Measurements from ENCODE around the gene CNNM3.
"Not testable (repeated sequence)": the region's sequence is repeated elsewhere in the genome, so short reads cannot be mapped to it uniquely, and the experiment has no call there.

The CNNM3 gene

DNA sequence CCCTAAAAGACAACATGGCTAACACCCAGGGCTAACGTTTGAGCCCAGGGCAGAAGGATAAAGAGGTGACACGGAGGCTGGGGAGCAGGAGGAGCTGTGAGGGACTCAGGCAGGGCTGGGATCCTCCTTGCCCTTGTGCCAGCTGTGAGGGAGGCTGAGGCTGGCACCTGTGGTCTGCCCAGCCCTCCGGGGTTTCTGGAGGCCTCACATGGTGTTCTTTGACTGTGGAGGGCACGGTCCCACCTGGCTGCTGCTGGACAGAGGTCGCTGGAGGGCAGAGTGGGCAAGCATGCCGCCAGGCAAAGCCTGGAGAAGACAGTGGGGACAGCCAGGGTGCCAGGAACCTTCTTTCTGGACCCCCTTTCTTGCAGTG lies 26.8 kb upstream of the CNNM3 start:
- H3K27me3 Mint-ChIP-seq (ENCODE audit: low read depth): no peaks in the 10 kb centered on the region
- H3K27ac Mint-ChIP-seq: no peak overlapping the region
- no peaks in the 10 kb centered on the region for H3K9me3 Mint-ChIP-seq
- no peak for DNase-seq (ENCODE audit: low spot score)
- no peak overlapping the region for H3K4me3 Mint-ChIP-seq
- H3K4me1 Mint-ChIP-seq (ENCODE audit: low read depth): no peaks in the 10 kb centered on the region
- no peaks in the 10 kb centered on the region for H3K36me3 Mint-ChIP-seq (ENCODE audit: low read depth)

DNA sequence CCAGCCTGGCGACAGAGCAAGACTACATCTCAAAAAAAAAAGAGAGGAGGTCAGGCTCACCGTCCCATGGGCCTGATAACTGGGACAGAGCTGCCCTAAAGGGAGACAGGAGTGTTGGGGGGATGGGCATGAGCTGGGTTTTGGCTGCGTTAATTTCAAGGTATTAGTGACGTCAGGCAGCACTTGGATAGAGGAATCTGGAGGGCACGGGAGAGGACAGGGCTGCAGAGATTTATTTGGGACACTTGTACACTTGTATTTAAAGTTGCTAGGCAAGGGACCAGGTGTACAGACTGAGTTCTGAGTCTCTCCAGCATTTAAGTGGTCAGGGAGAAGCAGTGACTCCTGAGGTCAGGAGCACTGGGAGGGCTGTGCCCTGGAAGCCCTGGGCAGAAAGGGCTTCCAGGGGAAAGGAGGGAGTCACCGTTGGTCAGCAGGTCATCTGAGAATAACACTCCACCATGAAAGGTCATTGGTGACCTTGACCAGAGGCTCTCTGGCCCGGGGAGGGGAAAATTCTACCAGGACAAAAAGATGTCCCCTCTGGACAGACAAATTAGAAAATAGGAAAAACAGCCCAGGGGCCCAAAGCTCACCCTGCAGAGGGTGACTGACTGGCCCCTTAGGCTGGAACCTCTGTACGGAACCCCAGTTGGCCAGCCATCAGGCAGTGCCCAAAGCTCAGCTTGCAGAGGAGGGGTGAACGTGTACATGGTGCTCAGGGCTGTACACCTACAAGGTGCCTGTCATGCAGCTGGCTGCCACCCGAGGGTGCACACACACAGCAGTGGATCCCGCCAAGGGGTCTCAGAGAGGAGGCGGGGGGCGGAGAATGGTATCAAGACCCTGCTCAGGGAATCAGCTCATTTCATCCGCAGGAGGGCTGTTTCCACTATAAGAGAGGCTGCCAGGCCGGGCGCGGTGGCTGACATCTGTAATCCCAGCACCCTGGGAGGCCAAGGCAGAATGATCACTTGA lies 23.0 kb upstream of the CNNM3 start:
- no peak for DNase-seq (ENCODE audit: low spot score)
- Mint-ChIP-seq H3K4me1 (ENCODE audit: low read depth) (no peaks in the 10 kb centered on the region), H3K9me3 (no peaks in the 10 kb centered on the region), H3K27ac (no peak overlapping the region), H3K27me3 (ENCODE audit: low read depth) (no peaks in the 10 kb centered on the region), H3K36me3 (ENCODE audit: low read depth) (no peaks in the 10 kb centered on the region), H3K4me3 (no peak overlapping the region)

DNA sequence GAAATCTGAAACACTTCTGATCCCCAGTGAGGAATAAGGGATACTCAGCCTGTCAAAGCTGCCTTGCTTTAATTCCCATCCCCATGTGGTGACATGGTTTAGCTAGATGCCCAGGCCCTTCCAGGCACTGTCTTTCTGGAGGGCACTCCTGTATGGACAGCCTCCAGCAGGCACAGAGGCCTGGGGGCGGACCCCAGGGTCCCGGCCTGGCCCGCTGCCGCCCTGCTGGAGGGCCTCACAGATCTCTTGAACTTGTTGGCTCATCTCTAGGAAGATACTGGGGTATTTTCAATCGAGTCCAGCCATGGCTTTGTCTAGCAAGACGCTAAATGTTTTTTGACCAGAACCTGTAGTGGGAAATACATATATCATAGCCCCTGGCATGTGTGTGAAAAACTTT lies 21.0 kb upstream of the CNNM3 start:
- H3K4me3 Mint-ChIP-seq: no peak overlapping the region
- DNase-seq (ENCODE audit: low spot score): no peak
- H3K27ac Mint-ChIP-seq: no peak overlapping the region
- no peaks in the 10 kb centered on the region for H3K9me3 Mint-ChIP-seq
- no peaks in the 10 kb centered on the region for H3K4me1 Mint-ChIP-seq (ENCODE audit: low read depth)
- no peaks in the 10 kb centered on the region for H3K27me3 Mint-ChIP-seq (ENCODE audit: low read depth)
- H3K36me3 Mint-ChIP-seq (ENCODE audit: low read depth): peaks cover 3% of the 10 kb centered on the region

DNA sequence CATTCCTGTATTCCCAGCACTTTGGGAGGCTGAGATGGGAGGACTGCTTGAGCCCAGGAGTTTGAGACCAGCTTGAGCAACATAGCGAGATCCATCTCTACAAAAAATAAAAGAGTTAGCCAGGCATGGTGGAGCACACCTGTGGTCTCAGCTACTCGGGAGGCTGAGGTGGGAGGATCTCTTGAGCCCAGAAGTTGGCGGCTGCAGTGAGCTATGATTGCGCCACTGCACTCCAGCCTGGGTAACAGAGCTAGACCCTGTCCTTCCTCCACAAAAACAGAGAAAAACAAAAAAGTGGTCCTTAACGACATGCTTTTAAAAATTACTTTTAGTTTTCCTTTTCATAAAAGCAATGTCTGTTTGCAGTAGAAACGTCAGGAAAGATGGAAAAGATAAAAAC lies 19.6 kb upstream of the CNNM3 start:
- H3K4me1 Mint-ChIP-seq (ENCODE audit: low read depth); H3K9me3 Mint-ChIP-seq; DNase-seq (ENCODE audit: low spot score); H3K36me3 Mint-ChIP-seq (ENCODE audit: low read depth); H3K27ac Mint-ChIP-seq; H3K4me3 Mint-ChIP-seq; H3K27me3 Mint-ChIP-seq (ENCODE audit: low read depth): not testable (repeated sequence)

DNA sequence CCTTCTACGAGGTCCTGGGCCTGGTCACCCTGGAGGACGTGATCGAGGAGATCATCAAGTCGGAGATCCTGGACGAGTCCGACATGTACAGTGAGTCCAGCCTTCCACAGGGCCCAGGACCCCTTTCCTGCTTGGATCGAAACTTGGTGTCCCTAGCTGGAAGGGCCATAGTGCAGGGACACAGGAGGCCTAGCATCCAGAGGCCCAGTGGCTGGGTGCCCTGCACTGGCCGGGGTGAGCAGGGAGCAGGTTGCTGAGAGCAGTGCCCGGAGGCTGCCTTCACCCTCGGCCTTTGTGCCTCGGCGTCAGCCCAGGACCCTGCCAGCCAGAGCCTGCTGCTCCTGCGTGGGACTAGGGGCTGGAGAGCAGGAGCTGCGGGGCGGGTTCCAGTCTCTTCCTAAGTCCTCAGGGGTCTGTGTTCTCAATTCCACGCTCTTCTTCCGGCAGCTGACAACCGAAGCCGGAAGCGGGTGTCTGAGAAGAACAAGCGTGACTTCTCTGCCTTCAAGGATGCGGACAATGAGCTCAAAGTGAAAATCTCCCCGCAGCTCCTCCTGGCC lies 18.9 kb upstream of the CNNM3 start:
- H3K4me3 Mint-ChIP-seq: no peak overlapping the region
- no peaks in the 10 kb centered on the region for H3K27me3 Mint-ChIP-seq (ENCODE audit: low read depth)
- DNase-seq (ENCODE audit: low spot score): no peak
- peaks cover 3% of the 10 kb centered on the region for H3K36me3 Mint-ChIP-seq (ENCODE audit: low read depth)
- H3K27ac Mint-ChIP-seq: no peak overlapping the region
- H3K4me1 Mint-ChIP-seq (ENCODE audit: low read depth): no peaks in the 10 kb centered on the region
- no peaks in the 10 kb centered on the region for H3K9me3 Mint-ChIP-seq

DNA sequence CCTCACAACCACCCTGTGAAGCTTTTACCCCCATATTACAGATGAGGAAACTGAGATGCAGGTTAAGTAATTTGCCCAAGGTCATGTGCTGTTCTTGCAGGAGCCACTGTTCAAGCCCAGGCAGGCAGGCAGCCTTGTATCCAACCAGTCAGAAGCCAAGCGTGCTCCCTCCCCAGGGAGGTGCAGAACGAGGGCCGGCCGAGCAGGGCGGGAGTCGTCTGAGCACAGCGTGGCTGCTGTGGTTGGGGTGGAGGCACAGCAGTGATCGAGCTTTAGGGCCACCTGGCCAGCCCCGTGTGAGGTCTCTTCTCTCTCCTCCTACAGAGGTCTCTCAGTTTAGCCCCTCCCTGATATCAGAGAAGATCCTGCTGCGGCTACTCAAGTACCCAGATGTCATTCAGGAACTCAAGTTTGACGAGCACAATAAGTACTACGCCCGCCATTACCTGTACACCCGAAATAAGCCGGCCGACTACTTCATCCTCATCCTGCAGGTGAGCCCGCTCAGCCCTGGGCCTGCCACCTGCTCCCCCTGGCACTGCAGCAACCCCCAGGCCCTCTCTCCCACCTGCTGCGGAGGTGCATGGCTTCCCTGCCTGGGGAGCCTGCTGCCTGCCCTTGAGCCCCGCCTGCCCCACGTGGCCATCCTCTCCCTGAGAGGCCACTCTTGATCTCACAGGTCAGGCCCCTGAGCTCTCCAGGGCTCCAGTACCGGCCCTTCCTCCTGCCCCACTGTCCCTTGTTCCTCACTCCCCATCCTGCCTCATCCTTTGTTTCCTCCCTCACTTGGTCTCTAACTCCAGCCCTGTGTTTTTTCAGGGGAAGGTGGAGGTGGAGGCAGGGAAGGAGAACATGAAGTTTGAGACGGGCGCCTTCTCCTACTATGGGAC lies 17.1 kb upstream of the CNNM3 start:
- no peaks in the 10 kb centered on the region for H3K4me1 Mint-ChIP-seq (ENCODE audit: low read depth)
- H3K9me3 Mint-ChIP-seq: no peaks in the 10 kb centered on the region
- no peak overlapping the region for H3K27ac Mint-ChIP-seq
- no peaks in the 10 kb centered on the region for H3K27me3 Mint-ChIP-seq (ENCODE audit: low read depth)
- no peak for DNase-seq (ENCODE audit: low spot score)
- H3K36me3 Mint-ChIP-seq (ENCODE audit: low read depth): peaks cover 3% of the 10 kb centered on the region
- no peak overlapping the region for H3K4me3 Mint-ChIP-seq

DNA sequence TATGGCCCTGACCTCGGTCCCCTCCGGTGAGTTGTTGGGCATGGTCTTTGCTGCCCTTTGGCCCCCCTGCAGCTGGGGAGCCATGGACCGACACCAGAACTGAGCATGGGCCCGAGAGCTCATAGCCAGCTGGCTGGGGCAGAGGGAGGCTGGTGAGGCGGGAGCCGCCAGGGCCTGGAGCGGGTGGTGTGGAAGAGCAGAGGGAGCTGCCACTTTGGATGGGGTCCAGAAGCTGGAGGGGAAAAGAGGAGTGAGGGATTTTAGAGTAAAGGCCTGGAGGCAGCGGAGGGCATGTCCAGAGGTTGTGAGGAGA lies 16.5 kb upstream of the CNNM3 start:
- Mint-ChIP-seq H3K27ac (no peak overlapping the region), H3K9me3 (no peaks in the 10 kb centered on the region), H3K4me1 (ENCODE audit: low read depth) (no peaks in the 10 kb centered on the region), H3K4me3 (no peak overlapping the region), H3K36me3 (ENCODE audit: low read depth) (peaks cover 3% of the 10 kb centered on the region), H3K27me3 (ENCODE audit: low read depth) (no peaks in the 10 kb centered on the region)
- DNase-seq (ENCODE audit: low spot score): no peak

DNA sequence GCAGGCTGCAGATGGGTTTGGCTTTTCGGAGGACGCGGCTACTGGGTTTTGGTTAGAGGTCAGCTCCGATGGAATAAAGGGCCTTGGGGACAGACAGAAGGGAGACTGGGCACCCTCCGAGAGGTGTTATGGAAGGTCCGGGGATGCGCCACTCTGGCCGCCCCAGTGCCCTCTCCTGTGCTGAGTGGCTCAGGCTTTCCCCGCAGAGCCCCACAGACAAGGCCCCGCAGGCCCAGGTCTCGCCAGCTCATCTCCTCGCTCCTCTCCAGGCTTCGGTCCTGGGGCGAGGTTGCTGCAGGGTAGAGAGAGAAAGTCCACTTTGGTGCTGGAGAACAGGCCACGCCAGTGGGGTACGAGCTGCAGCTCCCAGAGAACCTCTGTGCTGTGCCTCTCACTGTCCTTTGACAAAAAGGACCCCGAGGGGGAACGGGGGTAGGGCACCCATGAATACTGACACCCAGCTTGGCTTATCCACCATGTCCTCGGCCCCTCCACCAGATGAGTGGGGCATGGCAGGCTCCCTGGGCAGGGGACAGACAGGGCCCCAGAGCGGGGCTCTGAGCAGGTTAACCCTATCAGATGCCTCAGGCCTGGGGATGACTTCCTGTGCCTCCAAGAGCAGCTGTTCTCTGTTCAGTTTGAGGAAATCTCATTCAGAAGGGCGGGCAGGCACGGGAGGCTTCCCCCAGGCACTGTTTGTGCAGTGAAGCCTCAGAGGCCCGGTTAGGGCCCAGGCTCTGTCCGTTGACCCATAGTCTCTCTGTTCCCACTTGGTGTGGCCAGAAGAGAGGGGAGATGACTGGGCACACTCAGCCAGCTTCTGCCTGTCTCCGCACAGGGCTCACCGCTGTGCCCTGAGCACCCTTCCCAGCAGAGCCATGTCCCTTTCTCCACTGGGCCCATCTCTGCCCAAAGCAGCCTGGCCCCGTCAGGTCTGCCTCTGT lies 15.7 kb upstream of the CNNM3 start:
- Mint-ChIP-seq H3K4me3 (no peak overlapping the region), H3K27ac (no peak overlapping the region), H3K36me3 (ENCODE audit: low read depth) (peaks cover 3% of the 10 kb centered on the region), H3K9me3 (no peaks in the 10 kb centered on the region), H3K27me3 (ENCODE audit: low read depth) (no peaks in the 10 kb centered on the region), H3K4me1 (ENCODE audit: low read depth) (no peaks in the 10 kb centered on the region)
- no peak for DNase-seq (ENCODE audit: low spot score)

DNA sequence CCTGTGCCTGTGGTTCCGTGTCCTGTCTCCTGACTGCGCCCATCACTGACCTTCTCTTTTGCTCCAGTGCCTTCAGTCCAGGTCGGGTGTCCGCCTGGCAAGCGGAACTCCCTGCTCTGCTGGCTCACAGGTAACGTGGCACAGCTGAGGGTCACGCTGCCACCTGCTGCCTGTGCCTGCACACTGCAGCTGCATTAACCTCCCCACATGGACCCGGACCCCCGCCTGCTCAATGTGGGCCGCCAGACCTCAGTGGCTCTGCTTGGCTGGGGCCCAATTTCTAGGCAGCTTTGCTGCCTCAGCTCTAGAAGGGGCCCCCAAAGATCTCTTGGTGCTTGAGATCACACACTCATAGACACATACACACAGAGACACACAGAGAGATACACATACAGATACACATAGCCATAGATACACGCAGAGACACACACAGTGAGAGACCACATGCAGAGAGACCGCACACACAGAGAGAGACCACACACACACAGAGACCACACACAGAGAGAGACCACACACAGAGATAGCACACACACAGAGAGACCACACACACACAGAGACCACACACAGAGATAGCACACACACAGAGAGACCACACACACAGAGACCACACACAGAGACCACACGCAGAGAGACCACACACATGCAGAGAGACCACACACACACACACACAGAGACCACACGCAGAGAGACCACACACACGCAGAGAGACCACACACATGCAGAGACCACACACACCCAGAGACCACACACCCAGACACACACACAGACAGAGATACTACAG lies 14.9 kb upstream of the CNNM3 start:
- peak; percentile 57 for DNase-seq (ENCODE audit: low spot score)
- H3K4me1 Mint-ChIP-seq (ENCODE audit: low read depth): peaks cover 1% of the 10 kb centered on the region
- H3K36me3 Mint-ChIP-seq (ENCODE audit: low read depth): peaks cover 3% of the 10 kb centered on the region
- H3K27me3 Mint-ChIP-seq (ENCODE audit: low read depth): no peaks in the 10 kb centered on the region
- no peak overlapping the region for H3K4me3 Mint-ChIP-seq
- no peak overlapping the region for H3K27ac Mint-ChIP-seq
- H3K9me3 Mint-ChIP-seq: no peaks in the 10 kb centered on the region

DNA sequence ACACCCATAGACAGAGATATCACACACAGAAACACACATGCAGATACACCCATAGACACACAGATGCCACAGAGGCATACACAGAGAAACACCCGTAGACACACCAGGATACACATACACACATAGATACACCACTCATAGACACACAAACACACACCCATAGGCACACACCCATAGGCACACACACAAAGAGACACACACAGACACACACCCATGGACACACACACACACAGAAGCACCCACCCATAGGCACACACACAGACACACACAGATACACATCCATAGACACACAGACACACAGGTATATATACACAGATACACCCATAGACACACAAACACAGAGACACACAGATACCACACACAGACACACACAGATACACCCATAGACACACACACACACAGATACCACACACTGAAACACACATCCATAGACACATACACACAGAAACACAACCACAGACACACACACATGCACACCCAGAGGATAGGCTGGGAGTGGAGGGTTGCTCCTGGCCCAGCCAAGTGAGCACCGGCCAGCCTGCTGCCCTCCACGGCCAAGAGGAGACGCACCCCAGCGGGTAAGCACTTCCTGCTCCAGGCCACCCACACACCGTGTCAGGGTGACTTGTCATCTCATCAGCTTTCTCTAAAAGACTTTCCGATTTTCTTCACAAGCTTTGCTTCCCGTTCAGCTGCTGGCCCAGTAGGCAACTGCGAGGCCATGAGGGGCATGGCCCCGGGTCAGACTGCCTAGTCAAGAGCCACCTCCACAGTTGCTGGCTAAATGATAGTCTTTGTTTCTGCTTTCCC lies 14.1 kb upstream of the CNNM3 start:
- no peak overlapping the region for H3K4me3 Mint-ChIP-seq
- no peaks in the 10 kb centered on the region for H3K9me3 Mint-ChIP-seq
- H3K36me3 Mint-ChIP-seq (ENCODE audit: low read depth): peaks cover 7% of the 10 kb centered on the region
- H3K27ac Mint-ChIP-seq: no peak overlapping the region
- peak; percentile 35 for DNase-seq (ENCODE audit: low spot score)
- no peaks in the 10 kb centered on the region for H3K27me3 Mint-ChIP-seq (ENCODE audit: low read depth)
- H3K4me1 Mint-ChIP-seq (ENCODE audit: low read depth): peaks cover 9% of the 10 kb centered on the region

DNA sequence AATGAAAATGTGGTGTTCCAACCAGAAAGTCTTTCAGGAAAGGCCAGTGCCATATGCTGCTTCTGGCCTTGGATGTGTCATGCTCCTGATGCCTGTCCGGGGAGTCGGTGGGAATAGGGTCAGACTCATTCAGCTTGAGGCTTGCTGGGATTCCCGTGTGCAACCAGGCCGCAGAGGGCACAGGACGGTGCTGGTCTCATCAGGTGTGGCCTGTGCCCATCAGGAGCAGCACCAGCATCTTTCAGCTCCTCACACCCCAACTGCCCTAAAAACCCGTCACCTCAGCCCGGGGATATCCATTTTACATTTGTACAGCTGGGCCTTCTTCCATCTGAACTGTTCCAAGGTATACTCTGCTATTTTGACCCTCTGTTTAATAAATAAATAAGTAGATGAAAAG lies 13.3 kb upstream of the CNNM3 start:
- no peak overlapping the region for H3K27ac Mint-ChIP-seq
- H3K4me3 Mint-ChIP-seq: no peak overlapping the region
- no peaks in the 10 kb centered on the region for H3K9me3 Mint-ChIP-seq
- H3K4me1 Mint-ChIP-seq (ENCODE audit: low read depth): peaks cover 11% of the 10 kb centered on the region
- peaks cover 7% of the 10 kb centered on the region for H3K36me3 Mint-ChIP-seq (ENCODE audit: low read depth)
- DNase-seq (ENCODE audit: low spot score): no peak
- no peaks in the 10 kb centered on the region for H3K27me3 Mint-ChIP-seq (ENCODE audit: low read depth)

DNA sequence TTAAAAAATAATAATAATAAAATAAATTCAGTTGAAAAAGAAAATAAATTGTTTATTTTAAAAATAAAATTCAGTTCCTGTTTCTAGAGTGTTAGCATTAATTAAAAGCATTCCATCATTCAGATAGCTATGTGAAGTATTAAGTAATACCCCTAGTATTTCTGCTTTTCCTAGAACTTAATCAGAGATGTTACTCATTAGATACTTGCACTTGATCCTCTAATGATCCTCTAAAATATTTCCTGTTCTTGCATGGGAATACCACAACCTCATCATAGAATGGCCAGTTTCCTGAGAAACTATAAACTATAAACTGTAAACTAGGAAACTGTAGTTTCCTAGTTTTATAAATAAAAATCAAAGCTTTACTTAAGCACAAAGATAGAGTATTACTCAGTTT lies 11.1 kb upstream of the CNNM3 start:
- Mint-ChIP-seq H3K36me3 (ENCODE audit: low read depth) (peaks cover 7% of the 10 kb centered on the region), H3K27me3 (ENCODE audit: low read depth) (no peaks in the 10 kb centered on the region), H3K4me3 (no peak overlapping the region), H3K4me1 (ENCODE audit: low read depth) (peaks cover 11% of the 10 kb centered on the region), H3K9me3 (no peaks in the 10 kb centered on the region), H3K27ac (no peak overlapping the region)
- DNase-seq (ENCODE audit: low spot score): no peak

Measured in T-helper 2 cell treated with Interferon-gamma antibody and Interleukin-4, amounts not matched to agents 5 μg/mL and 100 μg/mL, for 36 hours (primary cell).